HG03045 (cell line): Measurements from ENCODE around the gene TRIM29.

Experiments used
- ATAC-seq: cut with Tn5 transposase; IDR thresholded peaks from one replicate; pipeline ENCODE4 v1.9.1; 2021; ENCODE audit warnings: mild to moderate bottlenecking, moderate library complexity; ENCODE audit not compliant: unreplicated experiment

TRIM29 gene

GRCh38 chr11:120064341-120064740, 73.6 kb downstream of the TRIM29 start:
- no peak for ATAC-seq

GRCh38 chr11:120063686-120064340, 74.1 kb downstream of the TRIM29 start:
- no peak for ATAC-seq

GRCh38 chr11:120062561-120062930, 75.4 kb downstream of the TRIM29 start:
- no peak for ATAC-seq

GRCh38 chr11:120061761-120062560, 76.0 kb downstream of the TRIM29 start:
- ATAC-seq: no peak
